Neural cell (in vitro differentiated cells): ENCODE results near the gene PIK3C2G.

ENCODE experiments used
- POLR2AphosphoS5 ChIP-seq: IDR thresholded peaks from 2 replicates; pipeline ENCODE4 v1.6.1; 2012
- TAF1 ChIP-seq: IDR thresholded peaks from 2 replicates; pipeline ENCODE4 v1.6.1; 2012; ENCODE audit warnings: low read depth
- TF ChIP-seq, protein P1 (sequence below): fragments of 450-650 bp; IDR thresholded peaks from 2 replicates; pipeline ENCODE4 v1.5.1; 2014; ENCODE audit warnings: antibody characterized with exemption, mild to moderate bottlenecking, moderate library complexity; ENCODE audit not compliant: poor library complexity, severe bottlenecking
- TF ChIP-seq, protein P2 (sequence below): IDR thresholded peaks from 2 replicates; pipeline ENCODE4 v1.6.1; 2012; ENCODE audit warnings: borderline replicate concordance

DNA sequence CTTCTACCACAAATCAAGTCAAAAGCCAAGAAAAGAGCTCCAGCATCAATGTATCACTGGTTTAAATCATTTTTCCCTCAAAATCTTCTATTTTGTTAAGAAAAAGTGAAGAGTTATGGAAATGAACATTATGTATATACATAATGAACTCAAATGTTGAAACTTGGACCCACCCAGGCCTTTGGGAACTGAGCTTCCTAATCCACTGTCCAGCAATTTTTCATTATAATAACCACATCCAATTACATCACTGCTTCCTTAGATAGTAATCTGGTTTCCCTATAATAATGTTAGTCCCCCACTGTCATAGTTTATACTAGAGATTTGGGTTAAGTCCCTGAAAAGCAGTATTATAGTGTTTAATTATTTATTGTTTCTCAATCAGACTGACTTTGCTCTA lies 170.9 kb downstream of the PIK3C2G start:
- TF ChIP-seq, protein P1, sequence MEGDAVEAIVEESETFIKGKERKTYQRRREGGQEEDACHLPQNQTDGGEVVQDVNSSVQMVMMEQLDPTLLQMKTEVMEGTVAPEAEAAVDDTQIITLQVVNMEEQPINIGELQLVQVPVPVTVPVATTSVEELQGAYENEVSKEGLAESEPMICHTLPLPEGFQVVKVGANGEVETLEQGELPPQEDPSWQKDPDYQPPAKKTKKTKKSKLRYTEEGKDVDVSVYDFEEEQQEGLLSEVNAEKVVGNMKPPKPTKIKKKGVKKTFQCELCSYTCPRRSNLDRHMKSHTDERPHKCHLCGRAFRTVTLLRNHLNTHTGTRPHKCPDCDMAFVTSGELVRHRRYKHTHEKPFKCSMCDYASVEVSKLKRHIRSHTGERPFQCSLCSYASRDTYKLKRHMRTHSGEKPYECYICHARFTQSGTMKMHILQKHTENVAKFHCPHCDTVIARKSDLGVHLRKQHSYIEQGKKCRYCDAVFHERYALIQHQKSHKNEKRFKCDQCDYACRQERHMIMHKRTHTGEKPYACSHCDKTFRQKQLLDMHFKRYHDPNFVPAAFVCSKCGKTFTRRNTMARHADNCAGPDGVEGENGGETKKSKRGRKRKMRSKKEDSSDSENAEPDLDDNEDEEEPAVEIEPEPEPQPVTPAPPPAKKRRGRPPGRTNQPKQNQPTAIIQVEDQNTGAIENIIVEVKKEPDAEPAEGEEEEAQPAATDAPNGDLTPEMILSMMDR: no peak
- TF ChIP-seq, protein P2, sequence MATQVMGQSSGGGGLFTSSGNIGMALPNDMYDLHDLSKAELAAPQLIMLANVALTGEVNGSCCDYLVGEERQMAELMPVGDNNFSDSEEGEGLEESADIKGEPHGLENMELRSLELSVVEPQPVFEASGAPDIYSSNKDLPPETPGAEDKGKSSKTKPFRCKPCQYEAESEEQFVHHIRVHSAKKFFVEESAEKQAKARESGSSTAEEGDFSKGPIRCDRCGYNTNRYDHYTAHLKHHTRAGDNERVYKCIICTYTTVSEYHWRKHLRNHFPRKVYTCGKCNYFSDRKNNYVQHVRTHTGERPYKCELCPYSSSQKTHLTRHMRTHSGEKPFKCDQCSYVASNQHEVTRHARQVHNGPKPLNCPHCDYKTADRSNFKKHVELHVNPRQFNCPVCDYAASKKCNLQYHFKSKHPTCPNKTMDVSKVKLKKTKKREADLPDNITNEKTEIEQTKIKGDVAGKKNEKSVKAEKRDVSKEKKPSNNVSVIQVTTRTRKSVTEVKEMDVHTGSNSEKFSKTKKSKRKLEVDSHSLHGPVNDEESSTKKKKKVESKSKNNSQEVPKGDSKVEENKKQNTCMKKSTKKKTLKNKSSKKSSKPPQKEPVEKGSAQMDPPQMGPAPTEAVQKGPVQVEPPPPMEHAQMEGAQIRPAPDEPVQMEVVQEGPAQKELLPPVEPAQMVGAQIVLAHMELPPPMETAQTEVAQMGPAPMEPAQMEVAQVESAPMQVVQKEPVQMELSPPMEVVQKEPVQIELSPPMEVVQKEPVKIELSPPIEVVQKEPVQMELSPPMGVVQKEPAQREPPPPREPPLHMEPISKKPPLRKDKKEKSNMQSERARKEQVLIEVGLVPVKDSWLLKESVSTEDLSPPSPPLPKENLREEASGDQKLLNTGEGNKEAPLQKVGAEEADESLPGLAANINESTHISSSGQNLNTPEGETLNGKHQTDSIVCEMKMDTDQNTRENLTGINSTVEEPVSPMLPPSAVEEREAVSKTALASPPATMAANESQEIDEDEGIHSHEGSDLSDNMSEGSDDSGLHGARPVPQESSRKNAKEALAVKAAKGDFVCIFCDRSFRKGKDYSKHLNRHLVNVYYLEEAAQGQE: no peak
- TF ChIP-seq TAF1 (no peak), POLR2AphosphoS5 (no peak)
